ENCODE results near the gene ERGIC2.

ERGIC2 gene

GRCh38 chr12:29376118-29376517, 4.9 kb downstream of the ERGIC2 start:
- peaks cover 4% of the 10 kb centered on the region for H3K79me2 ChIP-seq (ENCODE audit: control insufficient read depth, insufficient read depth, low read length, poor library complexity)
- WGBS (ENCODE audit: extremely low coverage, insufficient coverage, insufficient read length): no CpG with 5 or more reads among the region's 2 CpGs
- H4K8ac ChIP-seq (ENCODE audit: low read depth, low read length): no peak overlapping the region
- no peaks in the 10 kb centered on the region for H3K4me1 ChIP-seq (ENCODE audit: control insufficient read depth in 1 of 2, insufficient read depth in 2 of 2, low read length in 2 of 2)
- no peak overlapping the region for H3K18ac ChIP-seq (ENCODE audit: low read length)
- no peak overlapping the region for H3K4me2 ChIP-seq (ENCODE audit: low read length)
- H3K27ac ChIP-seq (ENCODE audit: low read depth, low read length): no peak overlapping the region
- H2BK12ac ChIP-seq (ENCODE audit: low read length): no peak overlapping the region
- H2AK5ac ChIP-seq (ENCODE audit: low read length): no peak overlapping the region
- no peak overlapping the region for H3K9ac ChIP-seq (ENCODE audit: low read length)
- no peak overlapping the region for H2BK120ac ChIP-seq (ENCODE audit: insufficient read depth, low read length, poor library complexity)
- H4K12ac ChIP-seq (ENCODE audit: low read depth, low read length): no peak overlapping the region
- H3K4ac ChIP-seq (ENCODE audit: low read depth, low read length): no peak overlapping the region
- H2BK5ac ChIP-seq (ENCODE audit: low read depth, low read length, poor library complexity): no peak overlapping the region
- H3K4me3 ChIP-seq (ENCODE audit: low read depth, low read length): no peak overlapping the region
- DNase-seq: no peak
- H3K27me3 ChIP-seq (ENCODE audit: insufficient read depth, low read length): no peaks in the 10 kb centered on the region
- H4K91ac ChIP-seq (ENCODE audit: low read depth, low read length): no peak overlapping the region
- H2AFZ ChIP-seq (ENCODE audit: insufficient read depth, low read length, poor library complexity): no peak overlapping the region
- no peak overlapping the region for H3K23ac ChIP-seq (ENCODE audit: low read length)
- H3K9me3 ChIP-seq (ENCODE audit: insufficient read depth, low read depth, low read length): no peaks in the 10 kb centered on the region
- peaks cover 5% of the 10 kb centered on the region for H3K79me1 ChIP-seq (ENCODE audit: low read length)
- H3K36me3 ChIP-seq (ENCODE audit: control insufficient read depth in 1 of 2, insufficient read depth in 2 of 2, low read length in 2 of 2): no peaks in the 10 kb centered on the region
- H3K14ac ChIP-seq (ENCODE audit: low read length): no peak overlapping the region

GRCh38 chr12:29374913-29375312, 6.1 kb downstream of the ERGIC2 start:
- no peak overlapping the region for H2AK5ac ChIP-seq (ENCODE audit: low read length)
- H3K9ac ChIP-seq (ENCODE audit: low read length): no peak overlapping the region
- H3K18ac ChIP-seq (ENCODE audit: low read length): no peak overlapping the region
- DNase-seq: no peak
- H4K8ac ChIP-seq (ENCODE audit: low read depth, low read length): no peak overlapping the region
- H4K12ac ChIP-seq (ENCODE audit: low read depth, low read length): no peak overlapping the region
- H3K27ac ChIP-seq (ENCODE audit: low read depth, low read length): no peak overlapping the region
- H3K4me2 ChIP-seq (ENCODE audit: low read length): no peak overlapping the region
- WGBS (ENCODE audit: extremely low coverage, insufficient coverage, insufficient read length): 100% methylated on average over 2 of the region's 4 CpGs
- no peak overlapping the region for H2BK12ac ChIP-seq (ENCODE audit: low read length)
- H2AFZ ChIP-seq (ENCODE audit: insufficient read depth, low read length, poor library complexity): no peak overlapping the region
- H3K23ac ChIP-seq (ENCODE audit: low read length): no peak overlapping the region
- no peak overlapping the region for H2BK5ac ChIP-seq (ENCODE audit: low read depth, low read length, poor library complexity)
- no peak overlapping the region for H4K91ac ChIP-seq (ENCODE audit: low read depth, low read length)
- no peaks in the 10 kb centered on the region for H3K79me2 ChIP-seq (ENCODE audit: control insufficient read depth, insufficient read depth, low read length, poor library complexity)
- no peak overlapping the region for H3K4ac ChIP-seq (ENCODE audit: low read depth, low read length)
- H3K4me1 ChIP-seq (ENCODE audit: control insufficient read depth in 1 of 2, insufficient read depth in 2 of 2, low read length in 2 of 2): no peaks in the 10 kb centered on the region
- no peaks in the 10 kb centered on the region for H3K36me3 ChIP-seq (ENCODE audit: control insufficient read depth in 1 of 2, insufficient read depth in 2 of 2, low read length in 2 of 2)
- H2BK120ac ChIP-seq (ENCODE audit: insufficient read depth, low read length, poor library complexity): no peak overlapping the region
- H3K9me3 ChIP-seq (ENCODE audit: insufficient read depth, low read depth, low read length): no peaks in the 10 kb centered on the region
- no peaks in the 10 kb centered on the region for H3K79me1 ChIP-seq (ENCODE audit: low read length)
- H3K14ac ChIP-seq (ENCODE audit: low read length): no peak overlapping the region
- H3K4me3 ChIP-seq (ENCODE audit: low read depth, low read length): no peak overlapping the region
- no peaks in the 10 kb centered on the region for H3K27me3 ChIP-seq (ENCODE audit: insufficient read depth, low read length)

DNA sequence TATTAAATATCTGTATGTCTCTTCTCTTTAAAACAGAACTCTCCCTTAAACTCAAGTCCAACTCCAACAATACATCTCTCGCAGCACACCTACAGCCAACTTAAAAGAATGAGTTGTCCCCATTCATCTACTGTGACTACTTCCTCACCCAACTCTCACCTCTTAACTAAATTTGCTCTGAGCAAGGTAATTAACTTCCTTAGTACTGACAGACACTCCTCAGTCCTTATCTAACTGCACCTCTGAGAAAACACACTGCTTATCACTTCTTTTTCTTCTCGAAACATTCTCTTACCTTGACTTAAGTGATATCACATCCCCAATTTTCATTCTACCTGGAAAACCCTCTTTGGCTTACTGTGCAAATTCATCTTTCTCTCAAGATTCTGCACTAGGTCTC, 7.0 kb downstream of the ERGIC2 start:
- H3K18ac ChIP-seq (ENCODE audit: low read length): no peak overlapping the region
- H3K79me1 ChIP-seq (ENCODE audit: low read length): no peaks in the 10 kb centered on the region
- no peak overlapping the region for H3K9ac ChIP-seq (ENCODE audit: low read length)
- H3K36me3 ChIP-seq (ENCODE audit: control insufficient read depth in 1 of 2, insufficient read depth in 2 of 2, low read length in 2 of 2): no peaks in the 10 kb centered on the region
- H4K8ac ChIP-seq (ENCODE audit: low read depth, low read length): no peak overlapping the region
- H3K27me3 ChIP-seq (ENCODE audit: insufficient read depth, low read length): no peaks in the 10 kb centered on the region
- no peak overlapping the region for H4K12ac ChIP-seq (ENCODE audit: low read depth, low read length)
- no peak overlapping the region for H4K91ac ChIP-seq (ENCODE audit: low read depth, low read length)
- no CpG with 5 or more reads among the region's 2 CpGs for WGBS (ENCODE audit: extremely low coverage, insufficient coverage, insufficient read length)
- no peak overlapping the region for H2BK12ac ChIP-seq (ENCODE audit: low read length)
- no peak overlapping the region for H3K4me2 ChIP-seq (ENCODE audit: low read length)
- H3K4me1 ChIP-seq (ENCODE audit: control insufficient read depth in 1 of 2, insufficient read depth in 2 of 2, low read length in 2 of 2): no peaks in the 10 kb centered on the region
- no peaks in the 10 kb centered on the region for H3K9me3 ChIP-seq (ENCODE audit: insufficient read depth, low read depth, low read length)
- H2BK120ac ChIP-seq (ENCODE audit: insufficient read depth, low read length, poor library complexity): no peak overlapping the region
- H3K4ac ChIP-seq (ENCODE audit: low read depth, low read length): no peak overlapping the region
- no peak for DNase-seq
- H2AFZ ChIP-seq (ENCODE audit: insufficient read depth, low read length, poor library complexity): no peak overlapping the region
- H3K27ac ChIP-seq (ENCODE audit: low read depth, low read length): no peak overlapping the region
- H2AK5ac ChIP-seq (ENCODE audit: low read length): no peak overlapping the region
- no peak overlapping the region for H2BK5ac ChIP-seq (ENCODE audit: low read depth, low read length, poor library complexity)
- H3K4me3 ChIP-seq (ENCODE audit: low read depth, low read length): no peak overlapping the region
- no peaks in the 10 kb centered on the region for H3K79me2 ChIP-seq (ENCODE audit: control insufficient read depth, insufficient read depth, low read length, poor library complexity)
- no peak overlapping the region for H3K14ac ChIP-seq (ENCODE audit: low read length)
- no peak overlapping the region for H3K23ac ChIP-seq (ENCODE audit: low read length)

GRCh38 chr12:29365091-29365490, 15.9 kb downstream of the ERGIC2 start:
- no peak overlapping the region for H3K14ac ChIP-seq (ENCODE audit: low read length)
- peaks cover 0 to 3% of the 10 kb centered on the region in 2 experiments for H3K36me3 ChIP-seq (ENCODE audit: control insufficient read depth in 1 of 2, insufficient read depth in 2 of 2, low read length in 2 of 2)
- H3K23ac ChIP-seq (ENCODE audit: low read length): no peak overlapping the region
- H3K18ac ChIP-seq (ENCODE audit: low read length): no peak overlapping the region
- no peak for DNase-seq
- H4K12ac ChIP-seq (ENCODE audit: low read depth, low read length): no peak overlapping the region
- no peak overlapping the region for H2AK5ac ChIP-seq (ENCODE audit: low read length)
- no CpG with 5 or more reads among the region's 2 CpGs for WGBS (ENCODE audit: extremely low coverage, insufficient coverage, insufficient read length)
- no peak overlapping the region for H2BK120ac ChIP-seq (ENCODE audit: insufficient read depth, low read length, poor library complexity)
- H4K91ac ChIP-seq (ENCODE audit: low read depth, low read length): no peak overlapping the region
- no peak overlapping the region for H3K4ac ChIP-seq (ENCODE audit: low read depth, low read length)
- H3K4me3 ChIP-seq (ENCODE audit: low read depth, low read length): no peak overlapping the region
- H3K27me3 ChIP-seq (ENCODE audit: insufficient read depth, low read length): no peaks in the 10 kb centered on the region
- H2AFZ ChIP-seq (ENCODE audit: insufficient read depth, low read length, poor library complexity): no peak overlapping the region
- no peak overlapping the region for H3K4me2 ChIP-seq (ENCODE audit: low read length)
- H3K79me1 ChIP-seq (ENCODE audit: low read length): no peaks in the 10 kb centered on the region
- H3K9me3 ChIP-seq (ENCODE audit: insufficient read depth, low read depth, low read length): no peaks in the 10 kb centered on the region
- no peak overlapping the region for H2BK12ac ChIP-seq (ENCODE audit: low read length)
- H2BK5ac ChIP-seq (ENCODE audit: low read depth, low read length, poor library complexity): no peak overlapping the region
- no peak overlapping the region for H3K9ac ChIP-seq (ENCODE audit: low read length)
- no peak overlapping the region for H3K27ac ChIP-seq (ENCODE audit: low read depth, low read length)
- H4K8ac ChIP-seq (ENCODE audit: low read depth, low read length): no peak overlapping the region
- no peaks in the 10 kb centered on the region for H3K4me1 ChIP-seq (ENCODE audit: control insufficient read depth in 1 of 2, insufficient read depth in 2 of 2, low read length in 2 of 2)
- H3K79me2 ChIP-seq (ENCODE audit: control insufficient read depth, insufficient read depth, low read length, poor library complexity): no peaks in the 10 kb centered on the region
